K562 (cell line): Measurements from ENCODE around the gene GRB10. TPM values are rescaled to one million over a fixed set of nuclear protein-coding genes. Genes with fewer than 3 reads are reported as not detected.

ENCODE experiments used
- ATAC-seq: fragments of 200-7000 bp; cut with Tn5 transposase; 3 replicates; pipeline ENCODE4 v1.9.1; 2020; ENCODE audit warnings: moderate library complexity
- BruUV-seq: library from RNA; stranded (reverse); fragments of 400-500 nt; replicated peaks from 2 replicates; lab custom pipeline; 2021; lab: Mats Ljungman, UMichigan
- CTCF ChIA-PET: fragments of 300-600 bp; formaldehyde crosslinking; extraction: SDS; loops from one replicate; lab custom pipeline; 2021; ENCODE audit warnings: low intra/inter-chr PET ratio; lab: Yijun Ruan, JAX
- POLR2A ChIA-PET: fragments of 300-600, 350-650 bp; sonication (Branson Sonifier 250); formaldehyde crosslinking; extraction: SDS; loops from one replicate; lab custom pipeline; 2021; ENCODE audit warnings: antibody characterized with exemption, inconsistent platforms; lab: Yijun Ruan, JAX
- DNase-seq, 4 experiments: peaks; one replicate each; pipeline versions ENCODE4 v3.0.0 to v3.0.0-alpha.2; 2011 to 2018; ENCODE audit warnings: low spot score in 3 of 4, mixed read lengths in 3 of 4; ENCODE audit errors: extremely low read depth in 1 of 4
- FAIRE-seq: peaks from 2 replicates; lab custom pipeline; 2011; peaks lifted over from hg19 to GRCh38; lab: Jason Lieb, UNC
- H2AFZ ChIP-seq: 2 replicates; pipeline ENCODE4 v1.6.0; 2011; ENCODE audit warnings: low read depth, low read length, control low read depth, inconsistent platforms
- H3K27ac ChIP-seq: fragments of 200-600 bp; 3 replicates; pipeline ENCODE4 v1.8.0; 2011; ENCODE audit warnings: low read depth, mild to moderate bottlenecking, control low read depth, inconsistent platforms, low read length, moderate library complexity, mixed read lengths; ENCODE audit errors: extremely low read depth
- H3K27me3 ChIP-seq, 2 experiments: fragments of 300-600 bp in 1 of 2; 2 replicates in 1 of 2; 3 replicates in 1 of 2; pipeline versions ENCODE4 v1.6.0 to v1.8.0; 2011; ENCODE audit warnings: inconsistent platforms in 2 of 2, low read length in 2 of 2, mild to moderate bottlenecking in 1 of 2, mixed read lengths in 1 of 2, moderate library complexity in 1 of 2; ENCODE audit not compliant: control insufficient read depth in 2 of 2, insufficient read depth in 2 of 2
- H3K36me3 ChIP-seq: fragments of 300-600 bp; 3 replicates; pipeline ENCODE4 v1.8.0; 2011; ENCODE audit warnings: mild to moderate bottlenecking, low read length, inconsistent platforms; ENCODE audit not compliant: control insufficient read depth, insufficient read depth
- H3K4me1 ChIP-seq, 2 experiments: fragments of 200-600 bp in 1 of 2; replicated peaks in 1 of 2; 2 replicates in 1 of 2; 3 replicates in 1 of 2; pipeline versions ENCODE4 v1.5.1 to v1.8.0; 2011; ENCODE audit warnings: inconsistent platforms in 2 of 2, low read length in 2 of 2, mild to moderate bottlenecking in 1 of 2, mixed read lengths in 1 of 2, moderate library complexity in 1 of 2; ENCODE audit not compliant: control insufficient read depth in 2 of 2, insufficient read depth in 2 of 2
- H3K4me2 ChIP-seq: 2 replicates; pipeline ENCODE4 v1.6.1; 2011; ENCODE audit warnings: low read length, control low read depth, inconsistent platforms, mixed read lengths; ENCODE audit not compliant: insufficient read depth
- H3K4me3 ChIP-seq: fragments of 200-600 bp; sonication (generic), shearing (Covaris generic); 2 replicates; pipeline ENCODE4 v1.5.1; 2016; ENCODE audit warnings: control low read depth, inconsistent platforms
- H3K79me2 ChIP-seq: fragments of 200-600 bp; 3 replicates; pipeline ENCODE4 v1.8.0; 2011; ENCODE audit warnings: low read length, inconsistent platforms; ENCODE audit not compliant: control insufficient read depth, insufficient read depth
- H3K9ac ChIP-seq, 2 experiments: 2 replicates each; pipeline versions ENCODE4 v1.6.0 to v1.6.1; 2011; ENCODE audit warnings: low read depth in 2 of 2, low read length in 2 of 2, control low read depth in 1 of 2, inconsistent platforms in 1 of 2, mild to moderate bottlenecking in 1 of 2, mixed read lengths in 1 of 2; ENCODE audit not compliant: insufficient read depth in 1 of 2
- H3K9me1 ChIP-seq: one replicate; pipeline ENCODE4 v1.6.0; 2011; ENCODE audit warnings: inconsistent platforms, mild to moderate bottlenecking, low read length, moderate library complexity; ENCODE audit not compliant: control insufficient read depth, insufficient read depth
- H3K9me3 ChIP-seq: replicated peaks from 2 replicates; pipeline ENCODE4 v1.5.1; 2011; ENCODE audit warnings: low read depth, low read length, inconsistent platforms; ENCODE audit not compliant: control insufficient read depth, insufficient read depth
- H4K20me1 ChIP-seq: replicated peaks from 2 replicates; pipeline ENCODE4 v1.6.1; 2011; ENCODE audit warnings: low read length, inconsistent platforms, mixed read lengths; ENCODE audit not compliant: control insufficient read depth, insufficient read depth
- CHD4 ChIP-seq: fragments of 200-600 bp; sonication (generic); IDR thresholded peaks from 3 replicates; pipeline ENCODE4 v1.6.1; 2012; ENCODE audit warnings: low read depth, mild to moderate bottlenecking, mixed read lengths, low read length, inconsistent platforms; ENCODE audit not compliant: insufficient read depth, insufficient replicate concordance, poor library complexity, severe bottlenecking
- CTCF ChIP-seq, 3 experiments: IDR thresholded peaks in 2 of 3; conservative IDR thresholded peaks in 1 of 3; 2 replicates each; pipeline ENCODE4 v1.5.1; 2011 to 2012; ENCODE audit warnings: low read length in 3 of 3, mild to moderate bottlenecking in 3 of 3, control low read depth in 2 of 3, improper control_type of control experiment in 1 of 3, inconsistent platforms in 1 of 3, low read depth in 1 of 3, mixed read lengths in 1 of 3, moderate library complexity in 1 of 3; ENCODE audit not compliant: insufficient read depth in 2 of 3
- FOSL1 ChIP-seq: fragments of 200-800 bp; sonication (Bioruptor generic); conservative IDR thresholded peaks from 2 replicates; pipeline ENCODE4 v1.6.1; 2016; ENCODE audit warnings: missing genetic modification characterization, missing compliant biosample characterization
- GATA2 ChIP-seq: sonication (generic); formaldehyde crosslinking; IDR thresholded peaks from 2 replicates; pipeline ENCODE4 v1.4.0; 2020; ENCODE audit warnings: mild to moderate bottlenecking, missing genetic modification reagents
- RAD21 ChIP-seq, 2 experiments: fragments of 250-450 bp in 1 of 2; fragments of 450-650 bp in 1 of 2; sonication (Bioruptor Pico) in 1 of 2; formaldehyde crosslinking in 1 of 2; IDR thresholded peaks in 1 of 2; conservative IDR thresholded peaks in 1 of 2; 2 replicates each; pipeline versions ENCODE4 v1.4.0 to v1.8.0; 2020 to 2022; ENCODE audit warnings: mild to moderate bottlenecking in 2 of 2, moderate library complexity in 1 of 2
- SMC3 ChIP-seq: conservative IDR thresholded peaks from 2 replicates; pipeline ENCODE4 v1.6.1; 2011; ENCODE audit warnings: low read depth, low read length, improper control_type of control experiment; ENCODE audit not compliant: insufficient read depth
- WGBS: fragments of 100-300 bp; shearing (Covaris generic); methylation state at CpG from one replicate; pipeline ENCODE4 v1.1.6; 2016; ENCODE audit warnings: low coverage, mixed read lengths; ENCODE audit not compliant: insufficient coverage; ENCODE audit errors: missing lambda C conversion rate; 5-methylcytosine and 5-hydroxymethylcytosine counted together
- in situ Hi-C: fragments of 300-500 bp; cut with MboI; formaldehyde crosslinking; loops from 4 replicates; pipeline ENCODE4 v1.15.0; 2018; ENCODE audit warnings: inconsistent platforms, mixed read lengths
- intact Hi-C: fragments of 100-400 bp; cut with micrococcal nuclease; formaldehyde crosslinking; loops from 2 replicates; pipeline ENCODE4 v1.14.2; 2022
- polyA plus RNA-seq, 8 experiments: library from polyadenylated mRNA; depleted of rRNA in 4 of 8; stranded (reverse) in 5 of 8; unstranded in 3 of 8; fragments of >200 nt; fragmentation: Nextera tagmentation in 2 of 8; fragmentation: Illumina TruSeq in 1 of 8; extraction: Ambion mirVana in 2 of 8; extraction: Trizol in 1 of 8; gene quantifications; 2 replicates each; pipeline versions ENCODE4 v1.2.1 to v1.2.3, GENCODE V29; 2011 to 2014; ENCODE audit warnings: inconsistent platforms in 1 of 8, missing spikeins in 1 of 8
- total RNA-seq, 7 experiments: library from RNA; depleted of rRNA in 6 of 7; stranded (reverse); fragments of >200 nt in 6 of 7; fragmentation: Illumina TruSeq in 2 of 7; extraction: Trizol in 2 of 7; gene quantifications; 2 replicates each; pipeline versions ENCODE4 v1.2.1 to v1.2.3, GENCODE V29; 2011 to 2021; ENCODE audit warnings: low replicate concordance in 1 of 7

The GRB10 gene
- total and polyA plus RNA-seq, 9 of the 15 experiments (the other 6 are each of a cell fraction or from before 2014, with no cell fraction given): 8.9 to 88.5 (median 40.7) TPM

DNA sequence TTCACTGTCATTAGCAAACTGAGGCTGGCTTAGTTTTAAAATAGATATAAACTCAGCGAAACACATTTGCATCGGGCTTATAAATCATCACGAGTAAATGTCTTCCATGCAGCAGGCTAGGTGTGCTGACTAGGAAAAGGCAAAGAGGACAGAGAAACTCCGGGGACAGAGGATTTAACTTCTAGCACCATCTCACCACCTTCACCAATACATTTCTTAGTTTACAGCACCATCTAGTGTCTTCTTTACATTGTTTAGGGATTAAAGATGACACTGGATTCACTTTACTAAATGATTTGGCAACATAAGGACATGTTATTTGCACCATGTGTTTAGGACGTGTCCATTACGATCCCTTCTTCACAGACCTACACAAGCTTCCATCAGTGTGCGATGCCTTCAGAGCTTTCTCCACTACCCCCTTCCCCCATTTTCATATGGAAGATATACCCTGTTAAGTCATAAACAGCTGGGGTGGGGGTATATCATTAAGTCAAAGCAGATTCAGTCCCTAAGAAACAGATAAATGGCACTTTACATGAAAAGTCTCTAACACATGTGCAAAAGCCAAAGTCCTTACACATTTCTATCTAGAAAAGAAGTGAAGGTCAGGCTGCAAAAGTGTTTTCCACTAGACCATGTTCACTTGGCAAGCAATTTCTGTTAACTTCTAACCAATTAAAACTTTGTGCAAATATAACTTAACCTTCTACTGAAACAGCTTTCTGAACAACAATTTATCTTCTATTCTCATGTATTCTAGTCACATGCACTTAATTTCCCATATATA, 103.3 kb downstream of the GRB10 start:
- Histone ChIP-seq H3K9me3 (no peaks in the 10 kb centered on the region), H3K36me3 (peaks cover 14% of the 10 kb centered on the region; the same call in 2 of the 3 replicates), H3K4me1 (no peaks in the 10 kb centered on the region), H3K9ac (no peak overlapping the region), H3K27me3 (no peaks in the 10 kb centered on the region), H3K9me1 (no peaks in the 10 kb centered on the region), H3K79me2 (peaks cover 36% of the 10 kb centered on the region; the same call in 2 of the 3 replicates), H3K4me3 (no peak overlapping the region), H4K20me1 (peaks cover 17% of the 10 kb centered on the region; the same call in 1 of the 2 replicates), H2AFZ (no peak overlapping the region), H3K4me2 (no peak overlapping the region), H3K27ac (no peak overlapping the region)
- ATAC-seq (peak; percentile 68; the same call in 2 of the 3 replicates), FAIRE-seq (peak; percentile 60), DNase-seq (peak in 2 of 4 experiments; percentile 21 to 25)
- TF ChIP-seq CHD4 (no peak), SMC3 (0 out of 2 replicates have a peak, but pooled peaks have one; percentile 21), FOSL1 (tag) (no peak), RAD21 (CRISPR knock-in tag; conservative IDR thresholded peaks at IDR 0.05 in 1 of 2, IDR thresholded peaks at IDR 0.05 in 1 of 2) (peak; percentile 16 to 34; a peak in 1 of 4 replicates), CTCF (IDR thresholded peaks at IDR 0.05 in 2 of 3, conservative IDR thresholded peaks at IDR 0.05 in 1 of 3; ENCODE audit: insufficient read depth in 2 of 3, low read depth in 1 of 3, low read length in 3 of 3) (peak in 2 of 3 experiments; percentile 30 to 40; a peak in 1 of 6 replicates), GATA2 (CRISPR knock-in tag) (no peak)
- intact Hi-C loops: loop anchor here (5.0 kb wide), 1 partner anchor 212 kb away; no protein-coding TSS in a partner anchor
- in situ Hi-C loops: no loop called here
- 70% methylated on average over 7 of the region's 7 CpGs for WGBS
- ChIA-PET CTCF (interaction anchor here (0.6 to 1.3 kb wide), 3 partner anchors 211 to 537 kb away, joined by 3 to 5 read pairs (median 4); no protein-coding TSS in a partner anchor), POLR2A (interaction anchor here (0.8 kb wide), 1 partner anchor 124 kb away, joined by 3 read pairs; no protein-coding TSS in a partner anchor)
- BruUV-seq: no TSS peak
